NCI-H187 treated with DMSO at 0.1 percent for 48 hours (cell line): ENCODE results near the gene SULT4A1.

Experiments
- DNase-seq: peaks from one replicate; lab custom pipeline; 2025; lab: John Stamatoyannopoulos, UW

SULT4A1 gene

GRCh38 chr22:43844560-43845545, 17.5 kb downstream of the SULT4A1 start:
- DNase-seq: no peak

- DNase-seq: no peak
These were observed 18.4 kb downstream of the SULT4A1 start for GRCh38 chr22:43843783-43844530.

GRCh38 chr22:43841742-43842141, 20.6 kb downstream of the SULT4A1 start:
- DNase-seq: no peak

GRCh38 chr22:43840851-43841250, 21.5 kb downstream of the SULT4A1 start:
- no peak for DNase-seq

- DNase-seq: no peak
These were observed 21.9 kb downstream of the SULT4A1 start for GRCh38 chr22:43840431-43840830.

GRCh38 chr22:43839781-43840180, 22.5 kb downstream of the SULT4A1 start:
- DNase-seq: no peak

- DNase-seq: no peak
These were observed 23.6 kb downstream of the SULT4A1 start for GRCh38 chr22:43838571-43839307.

- DNase-seq: no peak
These were observed 24.2 kb downstream of the SULT4A1 start for GRCh38 chr22:43838161-43838560.

- DNase-seq: no peak
These were observed 24.6 kb downstream of the SULT4A1 start for GRCh38 chr22:43837666-43838065.

GRCh38 chr22:43835736-43836135, 26.6 kb downstream of the SULT4A1 start:
- DNase-seq: no peak

- DNase-seq: no peak
These were observed 27.1 kb downstream of the SULT4A1 start for GRCh38 chr22:43835166-43835565.

GRCh38 chr22:43833286-43834240, 28.8 kb downstream of the SULT4A1 start:
- no peak for DNase-seq

- DNase-seq: no peak
These were observed 29.7 kb downstream of the SULT4A1 start for GRCh38 chr22:43832393-43833265.

- DNase-seq: no peak
These were observed 30.5 kb downstream of the SULT4A1 start for GRCh38 chr22:43831561-43832392.

- no peak for DNase-seq
These were observed 31.3 kb downstream of the SULT4A1 start for GRCh38 chr22:43830931-43831560.

- no peak for DNase-seq
These were observed 32.1 kb downstream of the SULT4A1 start for GRCh38 chr22:43829904-43830851.

GRCh38 chr22:43828998-43829782, 33.1 kb downstream of the SULT4A1 start:
- DNase-seq: no peak
